GM21723 (cell line): ENCODE data around the gene MAFG.

ENCODE experiments used
- ATAC-seq: cut with Tn5 transposase; IDR thresholded peaks from one replicate; pipeline ENCODE4 v1.9.1; 2021; ENCODE audit warnings: mild to moderate bottlenecking, moderate library complexity; ENCODE audit not compliant: unreplicated experiment

The MAFG gene

DNA sequence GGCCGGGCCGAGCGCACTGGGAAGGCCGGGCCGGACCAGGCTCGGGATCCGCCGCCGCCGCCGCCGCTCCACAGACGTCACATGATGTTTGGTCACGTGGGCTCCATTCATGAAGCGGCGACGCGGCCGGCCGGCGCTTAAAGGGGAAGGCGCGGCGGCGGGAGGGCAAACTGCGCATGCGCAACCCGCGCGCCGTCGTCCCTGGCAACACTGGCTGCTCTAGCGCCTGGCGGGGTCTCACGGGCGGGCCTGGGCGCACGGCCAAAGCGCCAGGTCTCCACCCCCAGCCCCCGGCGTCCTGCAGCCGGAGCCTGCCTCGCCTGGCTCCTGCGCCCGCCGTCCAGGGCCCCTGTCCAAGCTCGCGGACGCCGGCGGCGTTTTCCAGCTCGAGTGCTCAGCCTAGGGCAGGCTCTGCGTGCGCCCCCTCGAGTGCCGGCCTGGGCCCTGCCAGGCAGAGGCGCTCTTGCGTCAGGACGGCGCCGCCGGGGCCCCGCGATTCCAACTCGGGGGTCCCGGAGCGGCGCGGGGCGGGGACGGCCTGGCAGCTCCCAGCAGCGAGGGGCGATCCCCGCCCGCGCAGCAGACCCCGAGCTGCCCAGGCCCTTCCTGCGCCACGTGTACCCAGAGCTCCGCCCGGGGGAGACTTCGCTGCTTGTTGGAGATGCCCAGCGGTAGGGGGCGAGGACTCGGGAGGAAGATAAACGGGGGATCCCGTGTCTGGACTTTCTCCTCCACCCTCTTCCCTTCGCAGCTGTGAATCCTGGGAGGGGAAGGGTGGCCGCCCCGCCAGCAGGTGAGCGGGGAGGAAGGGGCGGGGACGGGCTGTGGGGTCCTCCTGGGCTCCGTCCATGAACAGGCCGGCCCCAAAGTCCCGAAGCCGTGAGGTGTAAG is at the start of gene MAFG:
Gene MAFG, minus strand, starts transcription at position 83 of the 891 bp plus-strand sequence. CDS start 4,550 bp downstream, outside the sequence.
- peak; percentile 60 for ATAC-seq

DNA sequence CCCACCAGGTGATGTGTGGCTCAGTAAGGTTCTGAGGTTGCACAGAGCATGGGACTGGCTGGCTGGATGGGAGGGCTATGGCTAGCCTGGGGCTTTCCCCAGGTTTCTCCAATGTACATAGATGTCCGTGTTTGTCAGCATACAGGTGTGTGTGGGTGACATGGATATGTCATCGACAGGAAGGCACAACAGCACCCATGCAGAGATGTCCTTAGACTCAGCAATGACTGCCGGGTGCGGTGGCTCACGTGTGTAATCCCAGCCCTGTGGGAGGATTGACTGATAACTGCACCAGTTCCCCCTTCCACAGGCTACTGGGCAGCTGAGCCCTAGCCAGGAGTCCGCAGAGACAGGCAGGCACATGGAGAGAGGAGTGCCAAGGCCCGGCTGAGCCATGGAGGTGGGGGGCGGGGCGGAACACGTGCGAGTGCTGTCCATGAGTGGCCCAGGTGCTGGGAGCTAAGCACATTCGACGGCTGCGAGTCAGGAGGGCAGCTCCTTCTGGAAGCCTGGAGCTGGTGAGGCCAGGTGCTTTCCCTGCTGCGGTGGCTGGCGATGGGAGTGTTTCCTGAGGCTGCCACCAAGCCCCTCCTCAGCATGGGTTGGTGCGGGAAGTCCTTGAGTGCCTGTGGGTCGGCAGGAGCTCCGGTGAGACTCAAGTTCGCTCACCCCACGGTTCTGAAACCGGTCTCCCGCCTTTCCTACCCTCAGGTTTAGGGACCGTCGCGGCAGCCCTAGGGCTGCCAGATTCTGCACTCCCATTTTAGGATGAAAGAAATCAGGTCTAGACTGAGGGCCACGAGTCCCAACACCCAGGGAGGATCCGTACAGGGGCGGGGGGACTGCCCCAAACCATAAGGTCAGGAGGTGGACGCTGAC is 49.0 kb upstream of the MAFG start:
- ATAC-seq = peak; percentile 5

GRCh38 chr17:81973432-81973831 is 45.9 kb upstream of the MAFG start:
- no peak for ATAC-seq

- ATAC-seq = no peak
Observed at GRCh38 chr17:81968850-81969812, 41.6 kb upstream of the MAFG start.

DNA sequence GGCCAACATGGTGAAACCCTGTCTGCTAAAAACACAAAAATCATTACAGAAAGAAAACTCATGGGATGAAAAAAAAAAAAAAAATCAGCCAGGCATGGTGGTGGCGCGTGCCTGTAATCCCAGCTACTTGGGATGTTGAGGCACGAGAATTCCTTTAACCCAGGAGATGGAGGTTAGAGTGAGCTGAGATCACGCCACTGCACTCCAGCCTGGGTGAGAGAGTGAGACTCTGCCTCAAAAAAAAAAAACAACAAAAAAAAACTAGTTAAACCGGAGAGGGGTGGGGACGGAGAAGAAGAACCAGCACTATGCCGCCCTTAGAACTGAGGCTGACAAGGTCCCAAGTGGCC is 40.8 kb upstream of the MAFG start:
- ATAC-seq = no peak

DNA sequence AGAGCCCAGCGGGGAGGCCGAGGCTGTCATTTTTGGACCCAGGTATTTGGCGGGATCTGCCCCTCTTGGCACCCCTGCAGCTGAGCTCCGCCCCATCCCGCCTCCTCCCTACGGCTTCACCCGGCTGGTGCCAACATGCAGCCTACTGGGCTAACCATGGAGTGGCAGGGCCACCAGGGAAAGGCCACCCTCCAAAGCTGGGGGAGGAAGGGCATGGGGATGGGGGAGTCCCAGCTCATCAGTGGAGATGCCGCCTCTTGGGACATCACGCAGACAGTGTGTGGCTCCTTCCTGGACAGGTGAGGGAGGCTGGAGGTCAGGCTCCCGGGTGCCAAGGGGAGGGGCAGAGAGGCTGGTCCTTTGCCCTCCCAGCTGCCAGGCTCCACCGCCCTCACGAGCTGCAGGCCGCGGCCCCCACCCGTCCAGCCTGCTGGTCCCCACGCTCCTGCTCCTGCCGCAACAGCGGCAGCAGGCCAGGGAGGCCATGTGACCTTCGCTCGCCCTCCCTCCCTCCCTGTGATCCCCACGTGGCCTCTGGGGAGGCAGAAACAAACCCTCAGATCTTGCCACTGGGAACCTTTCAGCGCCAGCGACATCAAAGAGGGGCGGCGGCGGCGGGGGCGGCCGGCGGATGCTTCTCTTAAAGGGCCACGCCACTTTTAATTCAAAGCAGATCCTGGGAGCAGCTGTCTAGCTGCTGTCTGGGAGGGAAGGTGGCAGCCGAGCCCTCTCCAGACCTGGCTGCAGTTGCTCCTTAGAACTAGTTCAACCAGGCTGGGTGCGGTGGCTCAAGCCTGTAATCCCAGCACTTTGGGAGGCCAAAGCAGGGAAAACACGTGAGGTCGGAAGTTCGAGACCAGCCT is 40.2 kb upstream of the MAFG start:
- peak; percentile 67 for ATAC-seq

GRCh38 chr17:81967244-81967532 is 39.7 kb upstream of the MAFG start:
- no peak for ATAC-seq

GRCh38 chr17:81966343-81967243 is 39.1 kb upstream of the MAFG start:
- no peak for ATAC-seq

GRCh38 chr17:81964081-81964849 is 36.7 kb upstream of the MAFG start:
- no peak for ATAC-seq

DNA sequence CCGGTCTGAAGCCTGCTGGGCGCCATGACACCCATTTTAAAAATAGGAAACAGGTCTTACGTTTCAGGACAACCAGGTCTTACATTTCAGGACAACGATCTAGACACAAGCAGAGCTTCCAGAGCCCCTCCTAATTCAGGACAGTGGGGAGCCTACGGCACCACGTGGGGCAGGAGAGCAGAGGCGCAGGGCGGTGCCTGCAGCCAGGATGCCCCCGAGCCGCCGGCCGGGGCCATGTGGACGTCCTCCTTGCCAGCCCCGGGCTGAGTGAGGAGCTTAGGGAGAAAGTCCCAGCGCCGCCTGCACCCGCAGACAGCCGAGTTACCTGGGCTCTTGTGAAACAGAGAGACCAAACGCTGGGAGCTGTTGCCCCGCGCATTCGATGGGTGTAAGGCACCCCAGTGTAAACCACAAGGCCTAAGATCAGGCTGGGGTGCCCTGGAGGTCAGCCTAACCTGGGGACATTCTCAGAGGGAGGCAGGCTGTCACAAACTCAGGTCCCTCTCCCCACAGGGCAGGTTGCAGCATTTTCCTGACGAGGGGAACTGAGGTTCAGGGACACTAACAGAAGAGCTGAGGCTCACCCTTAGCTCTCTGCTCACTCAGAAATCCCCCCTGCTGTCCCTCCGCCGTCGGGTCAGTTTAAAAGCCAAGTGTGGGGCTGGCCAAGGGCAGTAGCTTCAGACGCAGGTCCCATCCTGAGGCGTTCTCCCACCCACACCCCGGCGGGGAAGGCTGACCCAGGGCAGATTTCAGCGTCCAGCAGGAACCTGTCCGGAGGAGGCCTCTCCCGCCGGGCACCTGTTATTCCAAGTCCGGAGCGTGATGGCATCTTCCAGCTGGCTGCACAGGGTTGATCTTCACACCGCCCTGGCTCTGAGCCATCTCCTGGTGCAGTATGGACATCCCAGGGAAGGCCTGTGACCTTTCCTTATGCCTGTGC is 35.2 kb upstream of the MAFG start:
- no peak for ATAC-seq

- ATAC-seq = no peak
Observed at GRCh38 chr17:81961521-81962498, 34.3 kb upstream of the MAFG start.

DNA sequence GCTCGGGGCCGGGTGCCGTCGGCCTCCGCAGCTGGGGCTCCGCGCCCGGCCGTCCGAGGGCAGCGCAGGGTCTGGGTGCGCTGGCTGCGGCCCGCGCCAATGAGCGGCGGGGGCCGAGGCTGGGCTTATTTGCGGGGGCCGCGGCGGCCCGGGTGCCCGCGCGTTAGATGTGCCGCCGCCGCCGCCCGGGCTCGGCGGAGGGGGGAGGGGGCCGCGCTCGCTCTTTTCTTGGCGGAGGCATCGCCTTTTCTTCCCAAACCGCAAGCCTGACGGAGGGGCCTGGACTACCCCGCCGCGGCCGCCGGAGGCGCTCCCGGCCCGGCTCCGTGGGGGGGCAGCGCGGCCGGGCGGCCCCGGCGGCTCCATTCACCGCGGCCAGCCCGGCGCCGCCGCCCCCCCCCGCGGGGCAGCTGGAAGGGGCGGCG is 33.6 kb upstream of the MAFG start, which contains the start of gene NOTUM:
Gene NOTUM, minus strand, starts transcription at position 101 of the 425 bp plus-strand sequence. CDS start 278 bp downstream, outside the sequence.
- ATAC-seq = no peak

DNA sequence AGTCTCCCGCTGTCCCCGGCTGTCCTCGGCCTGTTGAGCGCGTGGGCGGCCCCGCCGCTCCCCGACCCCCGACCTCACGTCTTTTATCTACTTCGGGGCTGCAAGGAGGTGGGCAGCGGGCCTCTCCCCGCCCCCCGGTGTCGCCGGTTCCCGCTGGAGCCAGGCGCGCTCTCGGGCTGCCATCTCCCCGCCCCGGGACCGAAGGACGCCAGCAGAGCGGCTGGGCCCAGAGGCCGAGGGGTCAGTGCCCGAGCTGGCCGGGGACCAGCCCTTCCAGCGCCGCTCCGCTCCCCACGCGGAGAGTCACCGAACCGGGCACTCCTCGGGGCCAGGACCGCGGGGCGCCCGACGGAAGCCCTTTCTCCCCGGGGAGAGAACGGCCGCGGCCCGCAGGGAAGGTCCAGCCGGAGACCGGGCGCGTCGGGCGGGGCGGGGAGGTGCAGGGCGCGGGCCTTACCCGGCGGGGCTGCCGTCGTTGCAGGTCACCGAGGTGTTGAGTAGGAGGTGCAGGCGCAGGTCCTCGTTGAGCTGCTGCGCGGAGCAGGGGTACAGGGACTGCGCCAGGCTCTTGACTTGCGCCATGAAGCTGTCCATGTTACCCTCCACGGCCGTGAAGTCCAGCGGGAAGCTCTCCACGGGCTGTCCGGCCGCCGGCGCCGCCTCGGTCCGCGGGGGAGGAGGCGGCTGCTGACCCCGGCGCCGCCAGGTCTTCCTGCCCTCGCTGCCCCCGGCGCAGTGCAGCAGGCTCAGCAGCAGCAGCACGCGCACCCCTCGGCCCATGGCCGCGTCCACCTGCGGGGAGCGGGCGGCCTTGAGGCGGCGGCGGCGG is 32.8 kb upstream of the MAFG start:
- no peak for ATAC-seq

DNA sequence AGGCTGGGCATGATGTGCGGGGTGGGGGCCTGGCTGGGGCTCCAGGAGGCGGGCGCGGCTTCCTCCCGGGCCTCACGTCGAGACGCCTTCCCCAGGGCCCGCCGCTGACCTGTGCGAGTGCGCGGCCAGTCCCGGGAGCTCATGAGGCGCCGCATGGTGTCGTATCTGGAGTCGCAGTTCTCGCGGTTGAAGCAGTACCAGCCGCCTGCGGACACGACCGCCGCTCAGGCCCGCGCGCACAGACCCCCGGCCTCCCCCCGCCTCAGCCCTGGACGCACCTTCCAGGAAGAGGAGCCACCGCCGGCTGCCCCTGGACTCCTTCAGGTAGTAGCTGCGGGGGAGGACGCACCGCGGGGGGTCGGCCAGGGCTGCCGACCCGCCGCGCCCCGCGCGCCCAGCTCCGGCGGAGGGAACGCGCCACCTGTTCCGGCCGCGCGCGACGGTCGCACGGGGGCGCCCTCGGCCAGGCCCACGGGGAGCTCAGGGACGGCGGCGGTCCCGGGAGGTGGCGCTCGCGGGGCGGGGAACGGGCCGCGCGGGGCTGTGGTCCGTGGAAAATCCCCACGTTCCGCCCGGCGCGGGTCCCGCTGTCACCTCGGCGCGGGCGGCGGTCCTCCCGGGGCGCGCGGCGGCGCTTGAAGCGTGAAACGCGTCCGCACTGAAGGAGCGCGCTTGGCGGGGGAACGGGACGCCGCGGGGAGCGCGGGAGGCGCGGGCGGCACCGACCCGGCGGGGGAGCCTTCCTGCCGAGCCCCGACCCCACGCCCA is 32.0 kb upstream of the MAFG start:
- peak; percentile 61 for ATAC-seq
